ENCODE data around the gene TPRG1L. TPM values are rescaled to one million over a fixed set of nuclear protein-coding genes. Genes with fewer than 3 reads are reported as not detected.

TPRG1L gene
- total RNA-seq, 2 experiments from 2014 or later: 9.2 to 10.4 TPM

GRCh38 chr1:3669971-3670431, 45.2 kb downstream of the TPRG1L start:
- POLR2A ChIA-PET: no interaction called here

GRCh38 chr1:3670823-3671265, 46.0 kb downstream of the TPRG1L start:
- H3K36me3 Mint-ChIP-seq: no peaks in the 10 kb centered on the region
- no peaks in the 10 kb centered on the region for H3K9me3 Mint-ChIP-seq
- H3K27ac Mint-ChIP-seq: no peak overlapping the region
- H3K4me1 Mint-ChIP-seq (ENCODE audit: low read depth): peaks cover 4% of the 10 kb centered on the region
- H3K4me3 Mint-ChIP-seq: no peak overlapping the region
- ChIA-PET CTCF (interaction anchor here (0.9 kb wide), 1 partner anchor 51 kb away, joined by 3 read pairs; no protein-coding TSS in a partner anchor), POLR2A (no interaction called here)
- peaks cover 12% of the 10 kb centered on the region for H3K27me3 Mint-ChIP-seq
- intact Hi-C loops (cut with micrococcal nuclease): no loop called here
- no peak for DNase-seq

More at GRCh38 chr1:3669971-3670431, 45.2 kb downstream of the TPRG1L start:
- CTCF ChIA-PET: interaction anchor here (1.1 kb wide), 1 partner anchor 217 kb away, joined by 3 read pairs; no protein-coding TSS in a partner anchor
- Mint-ChIP-seq H3K4me3 (no peak overlapping the region), H3K9me3 (no peaks in the 10 kb centered on the region), H3K27ac (no peak overlapping the region), H3K27me3 (peaks cover 12% of the 10 kb centered on the region), H3K36me3 (no peaks in the 10 kb centered on the region), H3K4me1 (ENCODE audit: low read depth) (peaks cover 4% of the 10 kb centered on the region)
- DNase-seq: no peak
- intact Hi-C loops (cut with micrococcal nuclease): no loop called here

- H3K4me3 Mint-ChIP-seq: no peak overlapping the region
- CTCF ChIA-PET: interaction anchor here (0.9 kb wide), 1 partner anchor 52 kb away, joined by 3 read pairs; no protein-coding TSS in a partner anchor
- H3K9me3 Mint-ChIP-seq: no peaks in the 10 kb centered on the region
- H3K27ac Mint-ChIP-seq: no peak overlapping the region
- intact Hi-C loops (cut with micrococcal nuclease): no loop called here
- DNase-seq: no peak
- peaks cover 4% of the 10 kb centered on the region for H3K4me1 Mint-ChIP-seq (ENCODE audit: low read depth)
- no peaks in the 10 kb centered on the region for H3K36me3 Mint-ChIP-seq
- H3K27me3 Mint-ChIP-seq: peaks cover 12% of the 10 kb centered on the region
- POLR2A ChIA-PET: no interaction called here
Measured at GRCh38 chr1:3671371-3672180, 46.8 kb downstream of the TPRG1L start.

- Mint-ChIP-seq H3K9me3 (no peaks in the 10 kb centered on the region), H3K4me3 (no peak overlapping the region), H3K36me3 (no peaks in the 10 kb centered on the region), H3K27ac (no peak overlapping the region), H3K27me3 (peaks cover 12% of the 10 kb centered on the region), H3K4me1 (ENCODE audit: low read depth) (peaks cover 9% of the 10 kb centered on the region)
- CTCF ChIA-PET: no interaction called here
- intact Hi-C loops (cut with micrococcal nuclease): no loop called here
- POLR2A ChIA-PET: no interaction called here
- no peak for DNase-seq
Measured at GRCh38 chr1:3672231-3672970, 47.6 kb downstream of the TPRG1L start.

- H3K4me3 Mint-ChIP-seq: no peak overlapping the region
- intact Hi-C loops (cut with micrococcal nuclease): no loop called here
- no peak overlapping the region for H3K27ac Mint-ChIP-seq
- POLR2A ChIA-PET: no interaction called here
- H3K27me3 Mint-ChIP-seq: peaks cover 12% of the 10 kb centered on the region
- CTCF ChIA-PET: no interaction called here
- no peak for DNase-seq
- H3K4me1 Mint-ChIP-seq (ENCODE audit: low read depth): peaks cover 14% of the 10 kb centered on the region
- no peaks in the 10 kb centered on the region for H3K36me3 Mint-ChIP-seq
- H3K9me3 Mint-ChIP-seq: no peaks in the 10 kb centered on the region
Measured at GRCh38 chr1:3672971-3673361, 48.2 kb downstream of the TPRG1L start.

- no peaks in the 10 kb centered on the region for H3K36me3 Mint-ChIP-seq
- peaks cover 17% of the 10 kb centered on the region for H3K4me1 Mint-ChIP-seq (ENCODE audit: low read depth)
- ChIA-PET POLR2A (no interaction called here), CTCF (no interaction called here)
- DNase-seq: no peak
- H3K27me3 Mint-ChIP-seq: peaks cover 7% of the 10 kb centered on the region
- H3K4me3 Mint-ChIP-seq: no peak overlapping the region
- H3K9me3 Mint-ChIP-seq: no peaks in the 10 kb centered on the region
- intact Hi-C loops (cut with micrococcal nuclease): no loop called here
- no peak overlapping the region for H3K27ac Mint-ChIP-seq
Measured at GRCh38 chr1:3673381-3674099, 48.7 kb downstream of the TPRG1L start.

GRCh38 chr1:3674100-3675094, 49.6 kb downstream of the TPRG1L start:
- H3K27me3 Mint-ChIP-seq: peaks cover 10% of the 10 kb centered on the region
- H3K36me3 Mint-ChIP-seq: no peaks in the 10 kb centered on the region
- POLR2A ChIA-PET: no interaction called here
- intact Hi-C loops (cut with micrococcal nuclease): no loop called here
- no peak overlapping the region for H3K27ac Mint-ChIP-seq
- CTCF ChIA-PET: no interaction called here
- no peaks in the 10 kb centered on the region for H3K9me3 Mint-ChIP-seq
- peaks cover 17% of the 10 kb centered on the region for H3K4me1 Mint-ChIP-seq (ENCODE audit: low read depth)
- H3K4me3 Mint-ChIP-seq: no peak overlapping the region
- DNase-seq: no peak

- no peak for DNase-seq
- Mint-ChIP-seq H3K4me1 (ENCODE audit: low read depth) (peaks cover 17% of the 10 kb centered on the region), H3K27ac (no peak overlapping the region), H3K4me3 (no peak overlapping the region), H3K27me3 (peaks cover 15% of the 10 kb centered on the region), H3K36me3 (no peaks in the 10 kb centered on the region), H3K9me3 (no peaks in the 10 kb centered on the region)
- ChIA-PET POLR2A (no interaction called here), CTCF (no interaction called here)
- intact Hi-C loops (cut with micrococcal nuclease): no loop called here
Measured at GRCh38 chr1:3675436-3675835, 50.6 kb downstream of the TPRG1L start.

- Mint-ChIP-seq H3K36me3 (no peaks in the 10 kb centered on the region), H3K27me3 (peaks cover 13% of the 10 kb centered on the region), H3K27ac (no peak overlapping the region), H3K9me3 (no peaks in the 10 kb centered on the region), H3K4me1 (ENCODE audit: low read depth) (peaks cover 17% of the 10 kb centered on the region), H3K4me3 (no peak overlapping the region)
- intact Hi-C loops (cut with micrococcal nuclease): loop anchor here (2.0 kb wide), 1 partner anchor 28 kb away; no protein-coding TSS in a partner anchor
- DNase-seq: peak; percentile 31
- POLR2A ChIA-PET: no interaction called here
- CTCF ChIA-PET: no interaction called here
Measured at GRCh38 chr1:3676581-3677470, 52.0 kb downstream of the TPRG1L start.

- Mint-ChIP-seq H3K36me3 (no peaks in the 10 kb centered on the region), H3K4me1 (ENCODE audit: low read depth) (peaks cover 17% of the 10 kb centered on the region), H3K4me3 (no peak overlapping the region), H3K27me3 (peaks cover 13% of the 10 kb centered on the region), H3K9me3 (no peaks in the 10 kb centered on the region), H3K27ac (no peak overlapping the region)
- ChIA-PET POLR2A (no interaction called here), CTCF (no interaction called here)
- DNase-seq: no peak
- intact Hi-C loops (cut with micrococcal nuclease): loop anchor here (2.0 kb wide), 1 partner anchor 27 kb away; no protein-coding TSS in a partner anchor
Measured at GRCh38 chr1:3677484-3677883, 52.7 kb downstream of the TPRG1L start.

Measured in activated CD4-positive, alpha-beta memory T cell treated with anti-CD3 and anti-CD28 coated beads for 36 hours (primary cell).